BLaER1 (cell line): ENCODE results near the gene HOXD8.

Experiments used
- H3K27ac ChIP-seq: shearing (Covaris generic); formaldehyde crosslinking; 2 replicates; pipeline ENCODE4 v1.8.1; 2022
- H3K27me3 ChIP-seq: shearing (Covaris generic); formaldehyde crosslinking; 2 replicates; pipeline ENCODE4 v1.8.1; 2022
- H3K36me3 ChIP-seq: shearing (Covaris generic); formaldehyde crosslinking; 2 replicates; pipeline ENCODE4 v1.8.1; 2022
- H3K4me1 ChIP-seq: shearing (Covaris generic); formaldehyde crosslinking; 2 replicates; pipeline ENCODE4 v1.8.1; 2022
- H3K4me2 ChIP-seq: shearing (Covaris generic); formaldehyde crosslinking; 2 replicates; pipeline ENCODE4 v1.8.1; 2022
- H3K4me3 ChIP-seq: shearing (Covaris generic); formaldehyde crosslinking; 2 replicates; pipeline ENCODE4 v1.8.1; 2022
- H3K9ac ChIP-seq: shearing (Covaris generic); formaldehyde crosslinking; 2 replicates; pipeline ENCODE4 v1.8.1; 2022
- H3K9me3 ChIP-seq: shearing (Covaris generic); formaldehyde crosslinking; 2 replicates; pipeline ENCODE4 v1.8.1; 2022
- H4K20me1 ChIP-seq: shearing (Covaris generic); formaldehyde crosslinking; 2 replicates; pipeline ENCODE4 v1.8.1; 2022
- Cebpa-rat ChIP-seq: shearing (Covaris generic); IDR thresholded peaks from 2 replicates; pipeline ENCODE4 v1.8.1; 2022

The HOXD8 gene

GRCh38 chr2:176130147-176130956, 847 bp downstream of the HOXD8 start:
- peaks cover 12% of the 10 kb centered on the region for H3K4me1 ChIP-seq
- H3K9ac ChIP-seq, result no peak overlapping the region
- H3K4me3 ChIP-seq, result 0 out of 2 replicates have a peak overlapping the region, but pooled peaks have one; percentile 22
- H4K20me1 ChIP-seq, result peaks cover 75% of the 10 kb centered on the region
- H3K9me3 ChIP-seq, result peaks cover 25% of the 10 kb centered on the region
- no peak for TF ChIP-seq Cebpa-rat
- H3K27ac ChIP-seq, result no peak overlapping the region
- H3K4me2 ChIP-seq, result no peak overlapping the region
- peaks cover 100% of the 10 kb centered on the region for H3K27me3 ChIP-seq
- H3K36me3 ChIP-seq, result no peaks in the 10 kb centered on the region

GRCh38 chr2:176130957-176131847, 1.7 kb downstream of the HOXD8 start:
- Histone ChIP-seq H3K36me3 (no peaks in the 10 kb centered on the region), H3K4me2 (no peak overlapping the region), H3K27me3 (peaks cover 100% of the 10 kb centered on the region), H3K4me1 (peaks cover 20% of the 10 kb centered on the region), H3K4me3 (no peak overlapping the region), H3K9me3 (peaks cover 25% of the 10 kb centered on the region), H4K20me1 (peaks cover 71% of the 10 kb centered on the region), H3K27ac (no peak overlapping the region), H3K9ac (no peak overlapping the region)
- TF ChIP-seq Cebpa-rat, result no peak

GRCh38 chr2:176131848-176132158, 2.3 kb downstream of the HOXD8 start:
- no peak for TF ChIP-seq Cebpa-rat
- H4K20me1 ChIP-seq, result peaks cover 65% of the 10 kb centered on the region
- H3K27ac ChIP-seq, result no peak overlapping the region
- H3K36me3 ChIP-seq, result no peaks in the 10 kb centered on the region
- H3K4me1 ChIP-seq, result peaks cover 26% of the 10 kb centered on the region
- peaks cover 29% of the 10 kb centered on the region for H3K9me3 ChIP-seq
- H3K9ac ChIP-seq, result no peak overlapping the region
- H3K4me2 ChIP-seq, result no peak overlapping the region
- H3K4me3 ChIP-seq, result no peak overlapping the region
- H3K27me3 ChIP-seq, result peaks cover 100% of the 10 kb centered on the region

GRCh38 chr2:176132205-176133171, 3.0 kb downstream of the HOXD8 start:
- no peak overlapping the region for H3K4me3 ChIP-seq
- H3K36me3 ChIP-seq, result no peaks in the 10 kb centered on the region
- no peak for TF ChIP-seq Cebpa-rat
- H3K4me2 ChIP-seq, result no peak overlapping the region
- H3K4me1 ChIP-seq, result peaks cover 26% of the 10 kb centered on the region
- H3K27me3 ChIP-seq, result peaks cover 99% of the 10 kb centered on the region
- H3K9ac ChIP-seq, result no peak overlapping the region
- peaks cover 31% of the 10 kb centered on the region for H3K9me3 ChIP-seq
- no peak overlapping the region for H3K27ac ChIP-seq
- peaks cover 58% of the 10 kb centered on the region for H4K20me1 ChIP-seq

GRCh38 chr2:176133389-176133788, 3.9 kb downstream of the HOXD8 start:
- H3K4me2 ChIP-seq, result no peak overlapping the region
- H3K27ac ChIP-seq, result no peak overlapping the region
- peaks cover 49% of the 10 kb centered on the region for H4K20me1 ChIP-seq
- peaks cover 98% of the 10 kb centered on the region for H3K27me3 ChIP-seq
- H3K9ac ChIP-seq, result no peak overlapping the region
- no peak overlapping the region for H3K4me3 ChIP-seq
- H3K36me3 ChIP-seq, result no peaks in the 10 kb centered on the region
- H3K9me3 ChIP-seq, result peaks cover 33% of the 10 kb centered on the region
- TF ChIP-seq Cebpa-rat, result no peak
- peaks cover 23% of the 10 kb centered on the region for H3K4me1 ChIP-seq

GRCh38 chr2:176134035-176134434, 4.5 kb downstream of the HOXD8 start:
- Histone ChIP-seq H4K20me1 (peaks cover 43% of the 10 kb centered on the region), H3K9ac (no peak overlapping the region), H3K4me3 (no peak overlapping the region), H3K9me3 (peaks cover 37% of the 10 kb centered on the region), H3K36me3 (no peaks in the 10 kb centered on the region), H3K4me1 (peaks cover 16% of the 10 kb centered on the region), H3K27me3 (peaks cover 98% of the 10 kb centered on the region), H3K4me2 (no peak overlapping the region), H3K27ac (no peak overlapping the region)
- TF ChIP-seq Cebpa-rat, result no peak

GRCh38 chr2:176135035-176135440, 5.5 kb downstream of the HOXD8 start:
- peaks cover 36% of the 10 kb centered on the region; the same call in 1 of the 2 replicates for H4K20me1 ChIP-seq
- H3K4me3 ChIP-seq, result no peak overlapping the region
- H3K27ac ChIP-seq, result no peak overlapping the region
- peaks cover 33% of the 10 kb centered on the region for H3K9me3 ChIP-seq
- no peak overlapping the region for H3K4me2 ChIP-seq
- TF ChIP-seq Cebpa-rat, result no peak
- H3K27me3 ChIP-seq, result peaks cover 94% of the 10 kb centered on the region
- peaks cover 15% of the 10 kb centered on the region for H3K4me1 ChIP-seq
- H3K9ac ChIP-seq, result no peak overlapping the region
- no peaks in the 10 kb centered on the region for H3K36me3 ChIP-seq

GRCh38 chr2:176136374-176137251, 7.1 kb downstream of the HOXD8 start:
- no peaks in the 10 kb centered on the region for H3K36me3 ChIP-seq
- H4K20me1 ChIP-seq, result peaks cover 23% of the 10 kb centered on the region; the same call in 1 of the 2 replicates
- H3K4me1 ChIP-seq, result peaks cover 15% of the 10 kb centered on the region
- peaks cover 28% of the 10 kb centered on the region; the same call in 1 of the 2 replicates for H3K9me3 ChIP-seq
- H3K27me3 ChIP-seq, result peaks cover 89% of the 10 kb centered on the region
- no peak overlapping the region for H3K9ac ChIP-seq
- H3K4me3 ChIP-seq, result no peak overlapping the region
- TF ChIP-seq Cebpa-rat, result no peak
- H3K27ac ChIP-seq, result no peak overlapping the region
- H3K4me2 ChIP-seq, result peak overlapping the region; percentile 48
